HCT116 (cell line): Measurements from ENCODE around the gene ZNF541. TPM values are rescaled to one million over a fixed set of nuclear protein-coding genes. Genes with fewer than 3 reads are reported as not detected.

Experiments used
- ATAC-seq: fragments of 200-7000 bp; cut with Tn5 transposase; 2 replicates; pipeline ENCODE4 v1.9.1; 2020; ENCODE audit warnings: mild to moderate bottlenecking, moderate library complexity
- BruUV-seq: library from RNA; stranded (reverse); fragments of 400-500 nt; replicated peaks from 2 replicates; lab custom pipeline; 2021; lab: Mats Ljungman, UMichigan
- CTCF ChIA-PET: fragments of 300-600 bp; sonication (Branson Sonifier 250); formaldehyde crosslinking; loops from one replicate; lab custom pipeline; 2021; ENCODE audit warnings: antibody characterized with exemption; lab: Charles Lee
- POLR2A ChIA-PET: fragments of 300-600, 350-600 bp; sonication (Branson Sonifier 250); formaldehyde crosslinking; loops from one replicate; lab custom pipeline; 2021; ENCODE audit warnings: antibody characterized with exemption; lab: Charles Lee
- RAD21 ChIA-PET, 2 experiments: fragments of 300-600 bp; sonication (Branson Sonifier 250); formaldehyde crosslinking; loops; one replicate each; lab custom pipeline; 2023; ENCODE audit warnings: low total read pairs in 2 of 2; ENCODE audit not compliant: uncharacterized antibody in 2 of 2, unreplicated experiment in 2 of 2, low non-redundant PET in 1 of 2; lab: Charles Lee
- DNase-seq: peaks from one replicate; pipeline ENCODE4 v3.0.0-alpha.2; 2010; ENCODE audit warnings: low read depth, low spot score
- H2AFZ ChIP-seq: fragments of 200-600 bp; shearing (Covaris generic), sonication (generic); 2 replicates; pipeline ENCODE4 v1.6.1; 2017; ENCODE audit warnings: low read depth, mixed run types, mixed read lengths, antibody characterized with exemption, low read length; ENCODE audit not compliant: poor library complexity, severe bottlenecking
- H3K27ac ChIP-seq: 2 replicates; pipeline ENCODE4 v1.5.1; 2012; ENCODE audit warnings: low read depth, low read length
- H3K27me3 ChIP-seq: fragments of 200-600 bp; sonication (generic); 2 replicates; pipeline ENCODE4 v1.6.1; 2016; ENCODE audit warnings: mixed run types, low read length, mixed read lengths; ENCODE audit not compliant: insufficient read depth
- H3K36me3 ChIP-seq, 2 experiments: fragments of 200-500 bp in 1 of 2; fragments of 200-600 bp in 1 of 2; sonication (Bioruptor generic) in 1 of 2; sonication (generic) in 1 of 2; 2 replicates each; pipeline versions ENCODE4 v1.5.1 to v1.6.1; 2014 to 2016; ENCODE audit warnings: low read length in 2 of 2, inconsistent platforms in 1 of 2, mixed read lengths in 1 of 2, mixed run types in 1 of 2; ENCODE audit not compliant: insufficient read depth in 2 of 2, control insufficient read depth in 1 of 2
- H3K4me1 ChIP-seq, 2 experiments: fragments of 200-600 bp in 1 of 2; sonication (generic) in 1 of 2; 2 replicates each; pipeline versions ENCODE4 v1.5.1 to v1.6.1; 2012 to 2017; ENCODE audit warnings: low read length in 2 of 2, inconsistent platforms in 1 of 2, mild to moderate bottlenecking in 1 of 2, mixed read lengths in 1 of 2, mixed run types in 1 of 2, moderate library complexity in 1 of 2; ENCODE audit not compliant: insufficient read depth in 2 of 2, control insufficient read depth in 1 of 2
- H3K4me2 ChIP-seq: fragments of 200-600 bp; sonication (generic); 2 replicates; pipeline ENCODE4 v1.6.1; 2017; ENCODE audit warnings: mixed run types, low read length, mixed read lengths
- H3K4me3 ChIP-seq, 2 experiments: fragments of 200-600 bp in 1 of 2; sonication (generic) in 1 of 2; replicated peaks in 1 of 2; 2 replicates each; pipeline ENCODE4 v1.5.1; 2011 to 2016; ENCODE audit warnings: low read length in 2 of 2, control low read depth in 1 of 2, low read depth in 1 of 2, mild to moderate bottlenecking in 1 of 2, mixed read lengths in 1 of 2, mixed run types in 1 of 2
- H3K79me2 ChIP-seq: fragments of 200-600 bp; sonication (generic); 2 replicates; pipeline ENCODE4 v1.6.1; 2017; ENCODE audit warnings: mild to moderate bottlenecking, mixed run types, low read length, moderate library complexity, mixed read lengths; ENCODE audit not compliant: insufficient read depth
- H3K9ac ChIP-seq: fragments of 200-600 bp; sonication (generic); 2 replicates; pipeline ENCODE4 v1.6.1; 2016; ENCODE audit warnings: low read length, mixed read lengths
- H3K9me2 ChIP-seq: fragments of 200-600 bp; sonication (generic), shearing (Covaris generic); 2 replicates; pipeline ENCODE4 v1.6.1; 2017; ENCODE audit warnings: mixed run types, mild to moderate bottlenecking, moderate library complexity; ENCODE audit not compliant: insufficient read depth
- H3K9me3 ChIP-seq, 2 experiments: fragments of 200-500 bp in 1 of 2; fragments of 200-600 bp in 1 of 2; sonication (Bioruptor generic) in 1 of 2; sonication (generic) in 1 of 2; 2 replicates each; pipeline ENCODE4 v1.6.1; 2014 to 2017; ENCODE audit warnings: low read length in 2 of 2, mixed read lengths in 2 of 2, inconsistent platforms in 1 of 2, low read depth in 1 of 2, mild to moderate bottlenecking in 1 of 2, mixed run types in 1 of 2, moderate library complexity in 1 of 2; ENCODE audit not compliant: control insufficient read depth in 1 of 2, insufficient read depth in 1 of 2
- H4K20me1 ChIP-seq: fragments of 200-600 bp; sonication (generic), shearing (Covaris generic); 2 replicates; pipeline ENCODE4 v1.6.1; 2017; ENCODE audit warnings: mixed run types, mild to moderate bottlenecking, moderate library complexity; ENCODE audit not compliant: insufficient read depth
- CEBPB ChIP-seq: IDR thresholded peaks from 2 replicates; pipeline ENCODE4 v1.6.1; 2012; ENCODE audit warnings: low read depth
- EGR1 ChIP-seq: IDR thresholded peaks from 2 replicates; pipeline ENCODE4 v1.6.1; 2012; ENCODE audit warnings: low read depth
- ELF1 ChIP-seq: IDR thresholded peaks from 2 replicates; pipeline ENCODE4 v1.6.1; 2012; ENCODE audit warnings: low read depth, borderline replicate concordance
- FOSL1 ChIP-seq: IDR thresholded peaks from 2 replicates; pipeline ENCODE4 v1.6.1; 2012; ENCODE audit warnings: low read depth
- JUND ChIP-seq: IDR thresholded peaks from 2 replicates; pipeline ENCODE4 v1.6.1; 2012
- POLR2A ChIP-seq: IDR thresholded peaks from 2 replicates; pipeline ENCODE4 v1.7.0; 2011; ENCODE audit warnings: borderline replicate concordance; ENCODE audit not compliant: insufficient read depth, insufficient read length; ENCODE audit errors: extremely low read depth
- POLR2AphosphoS5 ChIP-seq: IDR thresholded peaks from 2 replicates; pipeline ENCODE4 v1.6.1; 2011; ENCODE audit warnings: mild to moderate bottlenecking, low read depth, low read length, moderate library complexity
- RAD21 ChIP-seq: IDR thresholded peaks from 2 replicates; pipeline ENCODE4 v1.6.1; 2012; ENCODE audit warnings: low read depth, mild to moderate bottlenecking
- SIN3A ChIP-seq: IDR thresholded peaks from 2 replicates; pipeline ENCODE4 v1.6.1; 2012; ENCODE audit warnings: low read depth
- SP1 ChIP-seq: IDR thresholded peaks from 2 replicates; pipeline ENCODE4 v1.6.1; 2012; ENCODE audit warnings: low read depth
- TCF7L2 ChIP-seq: IDR thresholded peaks from 2 replicates; pipeline ENCODE4 v1.7.0; 2011; ENCODE audit warnings: borderline replicate concordance, inconsistent platforms; ENCODE audit not compliant: insufficient read depth, insufficient read length; ENCODE audit errors: extremely low read depth
- ZNF274 ChIP-seq: fragments of 200-500 bp; sonication (Bioruptor generic); IDR thresholded peaks from 2 replicates; pipeline ENCODE4 v1.6.1; 2014; ENCODE audit warnings: mild to moderate bottlenecking, low read depth, low read length, inconsistent platforms
- intact Hi-C: fragments of 100-400 bp; cut with micrococcal nuclease; formaldehyde crosslinking; loops from 2 replicates; pipeline ENCODE4 v1.10.0; 2022
- total RNA-seq: library from RNA; stranded (reverse); gene quantifications from one replicate; pipeline ENCODE4 v1.2.1, GENCODE V29; 2021; ENCODE audit not compliant: unreplicated experiment
- TF ChIP-seq, protein P1 (sequence below), 3 experiments: fragments of 200-600 bp in 1 of 3; sonication (generic) in 1 of 3; IDR thresholded peaks in 2 of 3; conservative IDR thresholded peaks in 1 of 3; 2 replicates each; pipeline ENCODE4 v1.5.1; 2012 to 2017; ENCODE audit warnings: low read depth in 2 of 3, low read length in 2 of 3, antibody characterized with exemption in 1 of 3, borderline replicate concordance in 1 of 3, control low read depth in 1 of 3, mild to moderate bottlenecking in 1 of 3, mixed read lengths in 1 of 3, mixed run types in 1 of 3, moderate library complexity in 1 of 3; ENCODE audit not compliant: insufficient read depth in 1 of 3
- TF ChIP-seq, protein P2 (sequence below): IDR thresholded peaks from 2 replicates; pipeline ENCODE4 v1.6.1; 2012; ENCODE audit warnings: low read depth
- TF ChIP-seq, protein P3 (sequence below): IDR thresholded peaks from 2 replicates; pipeline ENCODE4 v1.6.1; 2012
- TF ChIP-seq, protein P4 (sequence below): IDR thresholded peaks from 2 replicates; pipeline ENCODE4 v1.6.1; 2012

The ZNF541 gene
- total RNA-seq, 1 experiment from 2014 or later = not detected

DNA sequence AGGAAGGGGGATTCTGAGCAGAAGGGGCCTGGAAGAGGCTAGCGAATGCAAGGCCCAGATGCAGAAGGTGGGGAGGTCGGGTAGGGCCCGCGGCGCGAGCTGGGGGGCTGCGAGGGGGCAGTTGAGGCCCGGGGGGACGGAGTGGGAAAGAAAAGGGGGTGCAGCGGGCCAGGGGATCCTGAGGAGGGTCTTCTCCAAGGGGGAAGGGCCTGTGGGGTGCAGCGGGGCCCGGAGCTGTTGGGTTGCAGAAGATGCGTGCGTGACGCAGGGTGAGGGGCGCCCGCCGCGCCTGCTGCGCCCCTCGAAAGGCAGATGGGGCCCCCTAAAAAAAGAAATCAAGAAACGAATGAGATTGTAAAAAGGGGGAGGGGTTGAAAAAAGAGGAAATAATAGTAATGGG, 313 bp downstream of the ZNF541 start:
- RAD21 ChIA-PET = no interaction called here
- intact Hi-C loops = no loop called here
- no peak for ATAC-seq
- no peaks in the 10 kb centered on the region for H3K9me2 ChIP-seq
- H3K9me3 ChIP-seq = no peaks in the 10 kb centered on the region
- no peak for TF ChIP-seq JUND
- TF ChIP-seq EGR1 = no peak
- TF ChIP-seq, protein P1, sequence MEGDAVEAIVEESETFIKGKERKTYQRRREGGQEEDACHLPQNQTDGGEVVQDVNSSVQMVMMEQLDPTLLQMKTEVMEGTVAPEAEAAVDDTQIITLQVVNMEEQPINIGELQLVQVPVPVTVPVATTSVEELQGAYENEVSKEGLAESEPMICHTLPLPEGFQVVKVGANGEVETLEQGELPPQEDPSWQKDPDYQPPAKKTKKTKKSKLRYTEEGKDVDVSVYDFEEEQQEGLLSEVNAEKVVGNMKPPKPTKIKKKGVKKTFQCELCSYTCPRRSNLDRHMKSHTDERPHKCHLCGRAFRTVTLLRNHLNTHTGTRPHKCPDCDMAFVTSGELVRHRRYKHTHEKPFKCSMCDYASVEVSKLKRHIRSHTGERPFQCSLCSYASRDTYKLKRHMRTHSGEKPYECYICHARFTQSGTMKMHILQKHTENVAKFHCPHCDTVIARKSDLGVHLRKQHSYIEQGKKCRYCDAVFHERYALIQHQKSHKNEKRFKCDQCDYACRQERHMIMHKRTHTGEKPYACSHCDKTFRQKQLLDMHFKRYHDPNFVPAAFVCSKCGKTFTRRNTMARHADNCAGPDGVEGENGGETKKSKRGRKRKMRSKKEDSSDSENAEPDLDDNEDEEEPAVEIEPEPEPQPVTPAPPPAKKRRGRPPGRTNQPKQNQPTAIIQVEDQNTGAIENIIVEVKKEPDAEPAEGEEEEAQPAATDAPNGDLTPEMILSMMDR (IDR thresholded peaks at IDR 0.05 in 2 of 3, conservative IDR thresholded peaks at IDR 0.05 in 1 of 3; ENCODE audit: borderline replicate concordance in 1 of 3, insufficient read depth in 1 of 3, low read depth in 2 of 3, low read length in 2 of 3) = no peak
- no peak for TF ChIP-seq RAD21
- TF ChIP-seq FOSL1 = no peak
- TF ChIP-seq SIN3A = no peak
- TF ChIP-seq SP1 = no peak
- no peak for TF ChIP-seq POLR2A
- BruUV-seq = no TSS peak
- H4K20me1 ChIP-seq = no peaks in the 10 kb centered on the region
- CTCF ChIA-PET = no interaction called here
- no peaks in the 10 kb centered on the region for H3K36me3 ChIP-seq
- no peak overlapping the region for H3K9ac ChIP-seq
- no peaks in the 10 kb centered on the region for H3K27me3 ChIP-seq
- no peak for DNase-seq
- no peaks in the 10 kb centered on the region for H3K79me2 ChIP-seq
- POLR2A ChIA-PET = no interaction called here
- H3K4me1 ChIP-seq = no peaks in the 10 kb centered on the region
- H2AFZ ChIP-seq = no peak overlapping the region
- no peak overlapping the region for H3K4me2 ChIP-seq
- no peak overlapping the region for H3K27ac ChIP-seq
- H3K4me3 ChIP-seq = no peak overlapping the region

DNA sequence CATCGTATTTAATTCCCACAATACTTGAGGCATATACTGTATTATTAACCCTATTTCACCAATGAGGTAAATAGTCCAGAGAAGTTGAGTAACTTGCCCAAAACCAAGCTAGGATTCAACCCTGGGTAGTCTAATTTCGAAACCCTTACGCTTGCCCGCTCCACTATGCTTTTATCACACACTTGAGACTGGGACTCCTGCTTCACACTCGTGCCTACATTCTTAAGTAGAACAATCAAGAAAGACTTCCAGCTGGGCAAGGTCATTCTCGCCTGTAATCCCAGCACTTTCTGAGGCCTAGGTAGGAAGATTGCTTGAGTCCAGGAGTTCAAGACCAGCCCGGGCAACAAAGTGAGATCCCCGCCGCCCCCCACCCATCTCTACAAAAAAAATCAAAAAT, 3.6 kb downstream of the ZNF541 start:
- Histone ChIP-seq H2AFZ (no peak overlapping the region), H3K27ac (no peak overlapping the region), H3K4me1 (no peaks in the 10 kb centered on the region), H3K4me2 (no peak overlapping the region), H3K79me2 (no peaks in the 10 kb centered on the region), H3K9me2 (no peaks in the 10 kb centered on the region), H3K9ac (no peak overlapping the region), H3K9me3 (no peaks in the 10 kb centered on the region), H3K36me3 (no peaks in the 10 kb centered on the region), H4K20me1 (no peaks in the 10 kb centered on the region), H3K4me3 (no peak overlapping the region), H3K27me3 (no peaks in the 10 kb centered on the region)
- ATAC-seq = no peak
- POLR2A ChIA-PET = no interaction called here
- CTCF ChIA-PET = no interaction called here
- no TSS peak for BruUV-seq
- DNase-seq = no peak
- intact Hi-C loops = no loop called here
- RAD21 ChIA-PET = no interaction called here
- TF ChIP-seq, protein P2, sequence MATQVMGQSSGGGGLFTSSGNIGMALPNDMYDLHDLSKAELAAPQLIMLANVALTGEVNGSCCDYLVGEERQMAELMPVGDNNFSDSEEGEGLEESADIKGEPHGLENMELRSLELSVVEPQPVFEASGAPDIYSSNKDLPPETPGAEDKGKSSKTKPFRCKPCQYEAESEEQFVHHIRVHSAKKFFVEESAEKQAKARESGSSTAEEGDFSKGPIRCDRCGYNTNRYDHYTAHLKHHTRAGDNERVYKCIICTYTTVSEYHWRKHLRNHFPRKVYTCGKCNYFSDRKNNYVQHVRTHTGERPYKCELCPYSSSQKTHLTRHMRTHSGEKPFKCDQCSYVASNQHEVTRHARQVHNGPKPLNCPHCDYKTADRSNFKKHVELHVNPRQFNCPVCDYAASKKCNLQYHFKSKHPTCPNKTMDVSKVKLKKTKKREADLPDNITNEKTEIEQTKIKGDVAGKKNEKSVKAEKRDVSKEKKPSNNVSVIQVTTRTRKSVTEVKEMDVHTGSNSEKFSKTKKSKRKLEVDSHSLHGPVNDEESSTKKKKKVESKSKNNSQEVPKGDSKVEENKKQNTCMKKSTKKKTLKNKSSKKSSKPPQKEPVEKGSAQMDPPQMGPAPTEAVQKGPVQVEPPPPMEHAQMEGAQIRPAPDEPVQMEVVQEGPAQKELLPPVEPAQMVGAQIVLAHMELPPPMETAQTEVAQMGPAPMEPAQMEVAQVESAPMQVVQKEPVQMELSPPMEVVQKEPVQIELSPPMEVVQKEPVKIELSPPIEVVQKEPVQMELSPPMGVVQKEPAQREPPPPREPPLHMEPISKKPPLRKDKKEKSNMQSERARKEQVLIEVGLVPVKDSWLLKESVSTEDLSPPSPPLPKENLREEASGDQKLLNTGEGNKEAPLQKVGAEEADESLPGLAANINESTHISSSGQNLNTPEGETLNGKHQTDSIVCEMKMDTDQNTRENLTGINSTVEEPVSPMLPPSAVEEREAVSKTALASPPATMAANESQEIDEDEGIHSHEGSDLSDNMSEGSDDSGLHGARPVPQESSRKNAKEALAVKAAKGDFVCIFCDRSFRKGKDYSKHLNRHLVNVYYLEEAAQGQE = no peak
- TF ChIP-seq JUND (no peak), POLR2AphosphoS5 (no peak), RAD21 (no peak), FOSL1 (no peak), TCF7L2 (no peak), ELF1 (no peak), POLR2A (no peak), ZNF274 (no peak), CEBPB (no peak), SP1 (no peak)
- TF ChIP-seq, protein P3, sequence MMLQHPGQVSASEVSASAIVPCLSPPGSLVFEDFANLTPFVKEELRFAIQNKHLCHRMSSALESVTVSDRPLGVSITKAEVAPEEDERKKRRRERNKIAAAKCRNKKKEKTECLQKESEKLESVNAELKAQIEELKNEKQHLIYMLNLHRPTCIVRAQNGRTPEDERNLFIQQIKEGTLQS = no peak
- TF ChIP-seq, protein P4, sequence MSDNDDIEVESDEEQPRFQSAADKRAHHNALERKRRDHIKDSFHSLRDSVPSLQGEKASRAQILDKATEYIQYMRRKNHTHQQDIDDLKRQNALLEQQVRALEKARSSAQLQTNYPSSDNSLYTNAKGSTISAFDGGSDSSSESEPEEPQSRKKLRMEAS = no peak
